ENCODE measurements around the gene GFPT2.

The GFPT2 gene

GRCh38 chr5:180294913-180295555, 58.1 kb downstream of the GFPT2 start:
- H3K27me3 ChIP-seq (ENCODE audit: insufficient read depth, low read depth) = no peaks in the 10 kb centered on the region
- no peaks in the 10 kb centered on the region for H4K20me1 ChIP-seq (ENCODE audit: insufficient read depth)
- TF ChIP-seq CTCF (conservative IDR thresholded peaks at IDR 0.05; ENCODE audit: low read depth, low read length) = no peak
- H3K4me2 ChIP-seq = no peak overlapping the region
- no peaks in the 10 kb centered on the region; the same call in 1 of the 2 replicates for H3K79me2 ChIP-seq (ENCODE audit: insufficient read depth, low read depth)
- no peak overlapping the region for H3K27ac ChIP-seq
- H2AFZ ChIP-seq (ENCODE audit: low read depth) = no peak overlapping the region
- no peaks in the 10 kb centered on the region for H3K36me3 ChIP-seq (ENCODE audit: insufficient read depth)
- H3K4me3 ChIP-seq (IDR thresholded peaks at IDR 0.05; ENCODE audit: insufficient read depth, low read depth, low read length) = no peak overlapping the region
- H3K4me1 ChIP-seq (ENCODE audit: low read depth, poor library complexity, severe bottlenecking) = no peaks in the 10 kb centered on the region
- H3K9ac ChIP-seq = no peak overlapping the region

- no peaks in the 10 kb centered on the region for H3K4me1 ChIP-seq (ENCODE audit: low read depth, poor library complexity, severe bottlenecking)
- no peak overlapping the region for H2AFZ ChIP-seq (ENCODE audit: low read depth)
- no peak overlapping the region for H3K27ac ChIP-seq
- no peak overlapping the region for H3K9ac ChIP-seq
- H3K36me3 ChIP-seq (ENCODE audit: insufficient read depth) = no peaks in the 10 kb centered on the region
- H3K4me2 ChIP-seq = no peak overlapping the region
- no peaks in the 10 kb centered on the region for H4K20me1 ChIP-seq (ENCODE audit: insufficient read depth)
- H3K27me3 ChIP-seq (ENCODE audit: insufficient read depth, low read depth) = no peaks in the 10 kb centered on the region
- H3K4me3 ChIP-seq (IDR thresholded peaks at IDR 0.05; ENCODE audit: insufficient read depth, low read depth, low read length) = no peak overlapping the region
- no peaks in the 10 kb centered on the region; the same call in 1 of the 2 replicates for H3K79me2 ChIP-seq (ENCODE audit: insufficient read depth, low read depth)
- TF ChIP-seq CTCF (conservative IDR thresholded peaks at IDR 0.05; ENCODE audit: low read depth, low read length) = no peak
Measured at GRCh38 chr5:180294411-180294810, 58.7 kb downstream of the GFPT2 start.

- Histone ChIP-seq H3K27me3 (ENCODE audit: insufficient read depth, low read depth) (no peaks in the 10 kb centered on the region), H4K20me1 (ENCODE audit: insufficient read depth) (no peaks in the 10 kb centered on the region), H3K27ac (peak within 1 kb of the TSS; percentile 38; the same call in 1 of the 2 replicates), H2AFZ (ENCODE audit: low read depth) (peak within 1 kb of the TSS; percentile 64; the same call in 1 of the 2 replicates), H3K9ac (peak within 1 kb of the TSS; percentile 58; the same call in 1 of the 2 replicates), H3K4me2 (peak within 1 kb of the TSS; percentile 76; the same call in 1 of the 2 replicates), H3K36me3 (ENCODE audit: insufficient read depth) (no peaks in the 10 kb centered on the region), H3K4me1 (ENCODE audit: low read depth, poor library complexity, severe bottlenecking) (no peaks in the 10 kb centered on the region), H3K4me3 (IDR thresholded peaks at IDR 0.05; ENCODE audit: insufficient read depth, low read depth, low read length) (no peak within 1 kb of the TSS), H3K79me2 (ENCODE audit: insufficient read depth, low read depth) (no peaks in the 10 kb centered on the region; the same call in 1 of the 2 replicates)
- TF ChIP-seq CTCF (conservative IDR thresholded peaks at IDR 0.05; ENCODE audit: low read depth, low read length) = no peak
Measured at GRCh38 chr5:180291943-180292831, 60.9 kb downstream of the GFPT2 start, which contains the start of gene MAPK9. MAPK9 (minus strand) TSS chr5:180292083; CDS start chr5:180280561, 11,522 bp downstream.

- no peak overlapping the region for H3K27ac ChIP-seq
- no peaks in the 10 kb centered on the region for H4K20me1 ChIP-seq (ENCODE audit: insufficient read depth)
Measured at GRCh38 chr5:180291234-180291940, 61.7 kb downstream of the GFPT2 start.

More at GRCh38 chr5:180291234-180291940, 61.7 kb downstream of the GFPT2 start:
- no peaks in the 10 kb centered on the region for H3K36me3 ChIP-seq (ENCODE audit: insufficient read depth)
- no peaks in the 10 kb centered on the region for H3K4me1 ChIP-seq (ENCODE audit: low read depth, poor library complexity, severe bottlenecking)
- no peak overlapping the region for H2AFZ ChIP-seq (ENCODE audit: low read depth)
- H3K4me2 ChIP-seq = peak overlapping the region; percentile 76; the same call in 1 of the 2 replicates
- no peak overlapping the region; the same call in 1 of the 2 replicates for H3K9ac ChIP-seq
- H3K79me2 ChIP-seq (ENCODE audit: insufficient read depth, low read depth) = no peaks in the 10 kb centered on the region; the same call in 1 of the 2 replicates
- no peak overlapping the region for H3K4me3 ChIP-seq (IDR thresholded peaks at IDR 0.05; ENCODE audit: insufficient read depth, low read depth, low read length)
- H3K27me3 ChIP-seq (ENCODE audit: insufficient read depth, low read depth) = no peaks in the 10 kb centered on the region
- no peak for TF ChIP-seq CTCF (conservative IDR thresholded peaks at IDR 0.05; ENCODE audit: low read depth, low read length)

Data from KMS-11 (cell line).